ENCODE measurements around the gene THADA.

THADA gene

GRCh38 chr2:43269706-43270105, 326.1 kb downstream of the THADA start:
- DNase-seq = no peak

- DNase-seq = no peak
Observed at GRCh38 chr2:43269074-43269572, 326.7 kb downstream of the THADA start.

GRCh38 chr2:43268066-43268953, 327.5 kb downstream of the THADA start:
- DNase-seq = no peak

GRCh38 chr2:43267381-43267780, 328.5 kb downstream of the THADA start:
- no peak for DNase-seq

GRCh38 chr2:43266711-43267111, 329.1 kb downstream of the THADA start:
- DNase-seq = no peak

GRCh38 chr2:43265421-43265820, 330.4 kb downstream of the THADA start:
- DNase-seq = no peak

- DNase-seq = no peak
Observed at GRCh38 chr2:43265001-43265400, 330.8 kb downstream of the THADA start.

- DNase-seq = no peak
Observed at GRCh38 chr2:43262951-43263350, 332.9 kb downstream of the THADA start.

GRCh38 chr2:43262239-43262638, 333.6 kb downstream of the THADA start:
- DNase-seq = no peak

- no peak for DNase-seq
Observed at GRCh38 chr2:43259512-43259911, 336.3 kb downstream of the THADA start.

GRCh38 chr2:43258547-43259156, 337.2 kb downstream of the THADA start:
- no peak for DNase-seq

- no peak for DNase-seq
Observed at GRCh38 chr2:43255296-43255910, 340.4 kb downstream of the THADA start.

GRCh38 chr2:43254331-43254730, 341.5 kb downstream of the THADA start:
- DNase-seq = no peak

- no peak for DNase-seq
Observed at GRCh38 chr2:43251171-43251731, 344.6 kb downstream of the THADA start.

- DNase-seq = no peak
Observed at GRCh38 chr2:43250015-43250414, 345.8 kb downstream of the THADA start.

- DNase-seq = no peak
Observed at GRCh38 chr2:43248621-43249020, 347.2 kb downstream of the THADA start.

- no peak for DNase-seq
Observed at GRCh38 chr2:43246641-43247040, 349.2 kb downstream of the THADA start.

GRCh38 chr2:43241558-43241957, 354.3 kb downstream of the THADA start:
- no peak for DNase-seq

- DNase-seq = no peak
Observed at GRCh38 chr2:43240766-43241150, 355.1 kb downstream of the THADA start.

GRCh38 chr2:43239981-43240765, 355.7 kb downstream of the THADA start:
- no peak for DNase-seq

GRCh38 chr2:43238813-43239212, 357.0 kb downstream of the THADA start:
- no peak for DNase-seq

GRCh38 chr2:43238176-43238575, 357.7 kb downstream of the THADA start:
- DNase-seq = no peak

Measured in T-helper 2 cell (primary cell).